ENCODE results near the gene VPS26C.
"Not testable (repeated sequence)": the region's sequence is repeated elsewhere in the genome, so short reads cannot be mapped to it uniquely, and the experiment has no call there.

- TF ChIP-seq CTCF (IDR thresholded peaks at IDR 0.05; ENCODE audit: insufficient read depth, low read length, poor library complexity, severe bottlenecking); EZH2phosphoT487 (conservative IDR thresholded peaks at IDR 0.05; ENCODE audit: low read length): not testable (repeated sequence)
These were observed 16.1 kb upstream of the VPS26C start for GRCh38 chr21:37283191-37283710.
